ENCODE data around the gene TRDN.

TRDN gene, protein sequence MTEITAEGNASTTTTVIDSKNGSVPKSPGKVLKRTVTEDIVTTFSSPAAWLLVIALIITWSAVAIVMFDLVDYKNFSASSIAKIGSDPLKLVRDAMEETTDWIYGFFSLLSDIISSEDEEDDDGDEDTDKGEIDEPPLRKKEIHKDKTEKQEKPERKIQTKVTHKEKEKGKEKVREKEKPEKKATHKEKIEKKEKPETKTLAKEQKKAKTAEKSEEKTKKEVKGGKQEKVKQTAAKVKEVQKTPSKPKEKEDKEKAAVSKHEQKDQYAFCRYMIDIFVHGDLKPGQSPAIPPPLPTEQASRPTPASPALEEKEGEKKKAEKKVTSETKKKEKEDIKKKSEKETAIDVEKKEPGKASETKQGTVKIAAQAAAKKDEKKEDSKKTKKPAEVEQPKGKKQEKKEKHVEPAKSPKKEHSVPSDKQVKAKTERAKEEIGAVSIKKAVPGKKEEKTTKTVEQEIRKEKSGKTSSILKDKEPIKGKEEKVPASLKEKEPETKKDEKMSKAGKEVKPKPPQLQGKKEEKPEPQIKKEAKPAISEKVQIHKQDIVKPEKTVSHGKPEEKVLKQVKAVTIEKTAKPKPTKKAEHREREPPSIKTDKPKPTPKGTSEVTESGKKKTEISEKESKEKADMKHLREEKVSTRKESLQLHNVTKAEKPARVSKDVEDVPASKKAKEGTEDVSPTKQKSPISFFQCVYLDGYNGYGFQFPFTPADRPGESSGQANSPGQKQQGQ

DNA sequence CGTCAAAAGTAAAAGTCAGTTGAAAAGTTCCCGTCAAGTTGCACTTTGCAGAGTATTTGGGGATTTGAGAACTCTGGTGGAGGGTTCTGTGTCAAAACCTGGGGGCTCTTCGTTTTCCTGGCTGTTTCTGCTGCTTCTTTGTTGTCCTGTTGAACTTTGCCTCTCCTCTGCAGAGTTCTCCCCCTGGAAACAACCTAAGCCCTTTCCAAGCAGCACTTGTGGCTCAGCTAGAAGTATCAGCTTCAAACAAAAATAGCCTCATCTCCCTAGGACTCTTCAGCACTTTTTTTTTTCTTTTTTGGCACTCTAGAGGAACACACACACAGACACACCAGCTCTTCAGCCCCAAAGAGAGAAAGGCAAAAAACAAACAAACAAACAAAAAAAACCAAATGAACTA lies at the start of gene TRDN:
TSS of gene TRDN (minus strand) at position 169 of the 400 bp plus-strand sequence. CDS start 175 bp downstream, outside the sequence.
- TF ChIP-seq, protein P1, sequence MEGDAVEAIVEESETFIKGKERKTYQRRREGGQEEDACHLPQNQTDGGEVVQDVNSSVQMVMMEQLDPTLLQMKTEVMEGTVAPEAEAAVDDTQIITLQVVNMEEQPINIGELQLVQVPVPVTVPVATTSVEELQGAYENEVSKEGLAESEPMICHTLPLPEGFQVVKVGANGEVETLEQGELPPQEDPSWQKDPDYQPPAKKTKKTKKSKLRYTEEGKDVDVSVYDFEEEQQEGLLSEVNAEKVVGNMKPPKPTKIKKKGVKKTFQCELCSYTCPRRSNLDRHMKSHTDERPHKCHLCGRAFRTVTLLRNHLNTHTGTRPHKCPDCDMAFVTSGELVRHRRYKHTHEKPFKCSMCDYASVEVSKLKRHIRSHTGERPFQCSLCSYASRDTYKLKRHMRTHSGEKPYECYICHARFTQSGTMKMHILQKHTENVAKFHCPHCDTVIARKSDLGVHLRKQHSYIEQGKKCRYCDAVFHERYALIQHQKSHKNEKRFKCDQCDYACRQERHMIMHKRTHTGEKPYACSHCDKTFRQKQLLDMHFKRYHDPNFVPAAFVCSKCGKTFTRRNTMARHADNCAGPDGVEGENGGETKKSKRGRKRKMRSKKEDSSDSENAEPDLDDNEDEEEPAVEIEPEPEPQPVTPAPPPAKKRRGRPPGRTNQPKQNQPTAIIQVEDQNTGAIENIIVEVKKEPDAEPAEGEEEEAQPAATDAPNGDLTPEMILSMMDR (conservative IDR thresholded peaks at IDR 0.05; ENCODE audit: low read length) = no peak
- H3K4me3 ChIP-seq (ENCODE audit: low read length) = no peak within 1 kb of the TSS
- no peak for DNase-seq (ENCODE audit: low read depth)

DNA sequence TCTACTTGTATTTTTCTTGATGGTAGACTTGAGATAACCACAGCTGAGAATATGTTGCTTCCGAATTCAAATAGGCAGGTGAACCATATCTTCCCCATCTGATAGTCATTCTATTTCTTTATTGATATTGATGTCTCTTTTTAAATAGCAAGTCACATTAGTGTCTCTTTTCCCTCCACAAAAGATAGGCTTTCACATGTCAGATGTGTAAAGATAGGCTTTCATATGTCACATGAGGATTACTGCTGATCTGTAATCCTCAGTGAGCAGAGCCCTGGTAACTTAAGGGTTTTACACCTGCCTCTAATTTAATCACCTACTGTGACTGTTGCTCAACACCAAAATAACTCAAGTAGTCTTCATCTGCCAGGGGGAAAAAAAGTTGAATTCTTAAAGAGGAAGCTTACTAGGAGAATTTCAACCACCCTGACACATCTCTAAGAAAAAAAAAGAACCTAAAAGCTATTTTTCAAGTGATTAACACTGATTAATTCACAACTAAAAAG lies 45.3 kb upstream of the TRDN start:
- DNase-seq (ENCODE audit: low read depth) = no peak
- H3K4me3 ChIP-seq (ENCODE audit: low read length) = no peak overlapping the region
- TF ChIP-seq, protein P1 (conservative IDR thresholded peaks at IDR 0.05; ENCODE audit: low read length) = no peak

DNA sequence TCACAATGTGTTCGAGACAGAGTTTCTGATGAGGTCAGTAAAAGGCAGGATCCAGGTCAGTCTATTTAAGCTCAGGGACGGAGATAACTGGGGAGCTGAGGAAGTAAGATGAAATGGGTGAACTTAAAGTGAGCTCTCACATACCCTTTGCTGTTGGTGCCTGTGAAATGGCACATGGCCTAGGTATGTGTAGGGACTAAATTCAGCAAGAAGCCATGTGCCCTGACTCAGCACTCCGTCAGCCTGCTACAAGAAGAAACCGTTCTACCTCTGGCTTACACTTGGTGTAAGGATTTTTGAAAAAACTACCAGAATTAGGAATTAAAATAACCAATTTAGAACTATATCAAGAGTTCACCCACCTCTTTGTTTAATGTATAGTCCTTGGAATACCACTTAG lies 41.1 kb upstream of the TRDN start:
- H3K4me3 ChIP-seq (ENCODE audit: low read length) = no peak overlapping the region
- TF ChIP-seq, protein P1 (conservative IDR thresholded peaks at IDR 0.05; ENCODE audit: low read length) = no peak
- DNase-seq (ENCODE audit: low read depth) = no peak

DNA sequence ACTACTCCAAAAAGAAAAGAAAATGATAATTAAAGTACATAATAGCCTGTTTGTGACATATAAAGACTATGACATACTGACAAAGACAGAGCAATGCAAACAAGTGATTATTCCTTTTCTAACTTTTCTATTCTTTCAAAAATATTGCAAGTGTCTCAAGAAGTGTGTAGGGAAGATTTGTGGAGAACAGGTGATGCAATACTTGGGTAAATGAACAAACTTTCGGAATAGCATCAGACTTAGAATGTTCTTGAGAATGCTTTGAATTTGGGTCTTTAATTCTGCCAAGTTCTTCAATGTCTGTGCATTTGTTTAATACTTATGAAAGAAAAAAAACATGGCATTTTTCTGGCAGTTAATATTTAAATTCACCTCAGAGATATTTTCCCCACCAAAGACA lies 40.0 kb upstream of the TRDN start:
- no peak overlapping the region for H3K4me3 ChIP-seq (ENCODE audit: low read length)
- TF ChIP-seq, protein P1 (conservative IDR thresholded peaks at IDR 0.05; ENCODE audit: low read length) = no peak
- no peak for DNase-seq (ENCODE audit: low read depth)

DNA sequence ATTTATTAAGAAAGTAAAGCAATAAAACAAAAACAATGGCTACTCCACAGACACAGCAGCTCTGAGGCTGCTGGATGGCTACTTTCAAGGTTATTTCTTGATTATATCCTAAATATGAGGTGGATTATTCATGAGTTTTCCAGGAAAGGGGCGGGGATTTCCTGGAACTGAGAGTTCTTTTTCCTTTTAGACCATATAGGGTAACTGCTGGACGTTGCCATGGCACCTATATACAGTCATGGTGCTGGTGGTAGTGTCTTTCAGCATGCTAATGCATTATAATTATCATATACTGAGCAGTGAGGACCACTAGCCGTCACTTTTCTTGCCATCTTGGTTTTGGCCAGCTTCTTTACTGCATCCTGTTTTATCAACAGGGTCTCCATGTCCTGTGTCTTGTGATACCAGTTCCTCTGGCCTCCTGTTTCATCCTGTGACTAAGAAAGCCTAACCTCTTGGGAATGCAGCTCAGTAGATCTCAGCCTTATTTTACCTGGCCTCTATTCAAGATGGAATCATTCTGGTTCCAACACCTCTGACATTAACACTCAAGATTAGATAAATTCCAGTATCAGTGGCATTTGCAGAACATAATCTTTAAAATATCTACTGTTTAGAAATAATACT lies 32.3 kb upstream of the TRDN start:
- DNase-seq (ENCODE audit: low read depth) = no peak
- no peak overlapping the region for H3K4me3 ChIP-seq (ENCODE audit: low read length)
- TF ChIP-seq, protein P1 (conservative IDR thresholded peaks at IDR 0.05; ENCODE audit: low read length) = no peak

DNA sequence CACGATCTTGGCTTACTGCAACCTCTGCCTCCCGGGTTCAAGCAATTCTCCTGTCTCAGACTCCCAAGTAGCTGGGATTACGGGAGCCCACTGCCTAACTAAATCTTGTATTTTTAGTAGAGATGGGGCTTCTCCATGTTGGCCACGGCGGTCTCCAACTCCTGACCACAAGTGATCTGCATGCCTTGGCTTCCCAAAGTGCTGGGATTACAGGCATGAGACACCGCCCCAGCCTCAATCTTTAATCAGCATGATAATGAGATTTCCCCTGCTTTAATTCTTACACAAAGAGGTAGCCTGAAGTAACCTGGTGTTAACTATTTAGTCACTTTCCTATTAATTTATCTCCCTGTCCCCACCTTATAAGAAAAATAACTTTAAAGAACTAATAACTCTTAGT lies 31.3 kb upstream of the TRDN start:
- no peak for DNase-seq (ENCODE audit: low read depth)
- TF ChIP-seq, protein P1 (conservative IDR thresholded peaks at IDR 0.05; ENCODE audit: low read length) = no peak
- no peak overlapping the region for H3K4me3 ChIP-seq (ENCODE audit: low read length)

All from AG10803 (cell line).